DMS114 treated with DMSO at 0.1 percent for 48 hours (cell line): Measurements from ENCODE around the gene DUSP2.

Experiments used
- DNase-seq: peaks from one replicate; lab custom pipeline; 2025; ENCODE audit not compliant: unreplicated experiment; lab: John Stamatoyannopoulos, UW

Gene DUSP2

GRCh38 chr2:96145036-96145847 lies at the start of gene DUSP2:
Gene DUSP2 (minus strand): TSS chr2:96145440. CDS start chr2:96145354, 86 bp downstream.
- DNase-seq = peak; percentile 19

GRCh38 chr2:96191937-96192670 lies 46.9 kb upstream of the DUSP2 start:
- no peak for DNase-seq

- no peak for DNase-seq
Observed at GRCh38 chr2:96188821-96189526, 43.7 kb upstream of the DUSP2 start.

- DNase-seq = no peak
Observed at GRCh38 chr2:96186562-96186961, 41.3 kb upstream of the DUSP2 start.

GRCh38 chr2:96185516-96185915 lies 40.3 kb upstream of the DUSP2 start:
- DNase-seq = no peak

- DNase-seq = no peak
Observed at GRCh38 chr2:96184989-96185388, 39.7 kb upstream of the DUSP2 start.

- no peak for DNase-seq
Observed at GRCh38 chr2:96184188-96184587, 38.9 kb upstream of the DUSP2 start.

GRCh38 chr2:96181529-96181928 lies 36.3 kb upstream of the DUSP2 start:
- no peak for DNase-seq

- no peak for DNase-seq
Observed at GRCh38 chr2:96180521-96180920, 35.3 kb upstream of the DUSP2 start.

GRCh38 chr2:96180002-96180401 lies 34.8 kb upstream of the DUSP2 start:
- no peak for DNase-seq

GRCh38 chr2:96176661-96177060 lies 31.4 kb upstream of the DUSP2 start:
- no peak for DNase-seq

- no peak for DNase-seq
Observed at GRCh38 chr2:96175951-96176350, 30.7 kb upstream of the DUSP2 start.

- DNase-seq = peak; percentile 55
Observed at GRCh38 chr2:96174251-96175144, 29.3 kb upstream of the DUSP2 start.

- DNase-seq = no peak
Observed at GRCh38 chr2:96171831-96172230, 26.6 kb upstream of the DUSP2 start.

GRCh38 chr2:96170626-96171025 lies 25.4 kb upstream of the DUSP2 start:
- DNase-seq = no peak

- no peak for DNase-seq
Observed at GRCh38 chr2:96169868-96170507, 24.7 kb upstream of the DUSP2 start.

GRCh38 chr2:96167407-96168013 lies 22.3 kb upstream of the DUSP2 start:
- DNase-seq = no peak

GRCh38 chr2:96164459-96165184 lies 19.4 kb upstream of the DUSP2 start:
- no peak for DNase-seq

- DNase-seq = no peak
Observed at GRCh38 chr2:96163768-96164429, 18.7 kb upstream of the DUSP2 start.
